SU-DHL-6 (cell line): ENCODE data around the gene ACOT11.

Experiments used
- H2AFZ ChIP-seq: fragments of 200-600 bp; sonication (generic); 2 replicates; pipeline ENCODE4 v1.6.1; 2014; ENCODE audit warnings: low read depth, mild to moderate bottlenecking, moderate library complexity, mixed read lengths, antibody characterized with exemption, low read length; ENCODE audit not compliant: severe bottlenecking
- H3F3A ChIP-seq: fragments of 200-600 bp; shearing (Covaris generic); 2 replicates; pipeline ENCODE4 v1.6.0; 2016; ENCODE audit warnings: antibody characterized with exemption, mild to moderate bottlenecking; ENCODE audit not compliant: insufficient read depth
- H3K27ac ChIP-seq: fragments of 200-600 bp; sonication (generic); 2 replicates; pipeline ENCODE4 v1.5.1; 2016; ENCODE audit warnings: low read depth, mild to moderate bottlenecking, low read length, moderate library complexity, mixed read lengths
- H3K27me3 ChIP-seq: fragments of 200-600 bp; sonication (generic), shearing (Covaris generic); 2 replicates; pipeline ENCODE4 v1.6.0; 2014; ENCODE audit warnings: mild to moderate bottlenecking, low read length
- H3K36me3 ChIP-seq: fragments of 200-600 bp; sonication (generic); 2 replicates; pipeline ENCODE4 v1.6.1; 2014; ENCODE audit warnings: mild to moderate bottlenecking, low read length, mixed read lengths
- H3K4me2 ChIP-seq: fragments of 300-600, 200-600 bp; shearing (Covaris generic), sonication (generic); 2 replicates; pipeline ENCODE4 v1.6.0; 2014; ENCODE audit warnings: low read length, low read depth, mild to moderate bottlenecking; ENCODE audit not compliant: poor library complexity, severe bottlenecking
- H3K4me3 ChIP-seq: fragments of 200-600 bp; sonication (generic); 2 replicates; pipeline ENCODE4 v1.5.1; 2014; ENCODE audit warnings: antibody characterized with exemption, low read length, mild to moderate bottlenecking, mixed read lengths; ENCODE audit not compliant: insufficient read depth, poor library complexity, severe bottlenecking
- H3K79me2 ChIP-seq: fragments of 200-600 bp; sonication (generic); 2 replicates; pipeline ENCODE4 v1.6.1; 2014; ENCODE audit warnings: mild to moderate bottlenecking, low read length, moderate library complexity; ENCODE audit not compliant: insufficient read depth
- H3K9ac ChIP-seq: fragments of 200-600 bp; sonication (generic); 2 replicates; pipeline ENCODE4 v1.7.0; 2014; ENCODE audit warnings: mild to moderate bottlenecking, low read length
- H3K9me2 ChIP-seq: fragments of 200-600 bp; sonication (generic); replicated peaks from 2 replicates; pipeline ENCODE4 v1.6.1; 2014; ENCODE audit warnings: low read length; ENCODE audit not compliant: insufficient read depth
- H3K9me3 ChIP-seq: fragments of 200-600 bp; sonication (generic); 2 replicates; pipeline ENCODE4 v1.6.1; 2014; ENCODE audit warnings: low read length, mixed read lengths; ENCODE audit not compliant: insufficient read depth
- H4K20me1 ChIP-seq: fragments of 200-600 bp; sonication (generic); 2 replicates; pipeline ENCODE4 v1.6.1; 2014; ENCODE audit warnings: low read depth, mild to moderate bottlenecking, antibody characterized with exemption, low read length, moderate library complexity, mixed read lengths
- EZH2phosphoT487 ChIP-seq: fragments of 200-600 bp; sonication (generic), shearing (Covaris generic); conservative IDR thresholded peaks from 2 replicates; pipeline ENCODE4 v1.6.1; 2018; ENCODE audit warnings: mild to moderate bottlenecking, antibody characterized with exemption, low read length, moderate library complexity, mixed read lengths
- TF ChIP-seq, protein P1 (sequence below): fragments of 200-600 bp; sonication (generic); IDR thresholded peaks from one replicate; pipeline ENCODE4 v1.5.1; 2017; ENCODE audit warnings: antibody characterized with exemption, mild to moderate bottlenecking, low read length, moderate library complexity; ENCODE audit not compliant: insufficient read depth, poor library complexity, severe bottlenecking

The ACOT11 gene

DNA sequence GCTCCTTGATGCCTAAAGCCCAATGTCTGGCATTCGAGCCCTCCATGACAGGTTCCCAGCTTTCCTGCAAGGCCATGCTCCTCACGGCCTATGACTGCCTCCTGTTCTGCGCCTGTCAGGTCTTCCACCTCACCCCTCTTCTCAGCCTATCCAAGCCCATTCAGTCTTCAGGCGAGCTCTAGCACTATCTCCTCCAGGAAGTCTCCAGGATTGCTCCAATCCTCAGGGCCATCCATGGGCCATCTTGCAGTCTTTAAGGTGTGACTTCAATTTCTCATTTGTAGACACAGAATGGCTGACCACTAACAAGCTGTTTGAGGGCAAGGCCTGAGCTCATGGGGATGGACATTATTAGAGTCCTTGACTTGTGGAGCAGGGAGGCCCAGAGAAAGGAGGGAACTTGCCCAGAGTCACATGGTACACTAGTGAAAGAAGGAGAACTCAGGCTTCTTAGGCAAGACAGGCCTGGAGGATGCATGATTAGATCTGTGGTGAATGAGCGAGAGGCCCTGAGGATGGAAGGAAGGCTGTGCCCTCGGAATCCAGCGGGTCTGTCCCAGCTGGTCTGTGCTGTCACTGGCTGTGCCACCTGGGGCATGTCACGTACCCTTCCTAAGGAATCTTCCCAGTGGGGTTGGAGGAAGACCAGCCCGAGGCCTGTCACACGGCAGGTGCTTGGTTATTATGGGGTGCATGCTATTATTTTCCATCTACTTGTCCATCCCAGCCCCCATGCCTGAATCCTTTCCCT, 1.2 kb upstream of the ACOT11 start:
- no peak for TF ChIP-seq EZH2phosphoT487
- TF ChIP-seq, protein P1, sequence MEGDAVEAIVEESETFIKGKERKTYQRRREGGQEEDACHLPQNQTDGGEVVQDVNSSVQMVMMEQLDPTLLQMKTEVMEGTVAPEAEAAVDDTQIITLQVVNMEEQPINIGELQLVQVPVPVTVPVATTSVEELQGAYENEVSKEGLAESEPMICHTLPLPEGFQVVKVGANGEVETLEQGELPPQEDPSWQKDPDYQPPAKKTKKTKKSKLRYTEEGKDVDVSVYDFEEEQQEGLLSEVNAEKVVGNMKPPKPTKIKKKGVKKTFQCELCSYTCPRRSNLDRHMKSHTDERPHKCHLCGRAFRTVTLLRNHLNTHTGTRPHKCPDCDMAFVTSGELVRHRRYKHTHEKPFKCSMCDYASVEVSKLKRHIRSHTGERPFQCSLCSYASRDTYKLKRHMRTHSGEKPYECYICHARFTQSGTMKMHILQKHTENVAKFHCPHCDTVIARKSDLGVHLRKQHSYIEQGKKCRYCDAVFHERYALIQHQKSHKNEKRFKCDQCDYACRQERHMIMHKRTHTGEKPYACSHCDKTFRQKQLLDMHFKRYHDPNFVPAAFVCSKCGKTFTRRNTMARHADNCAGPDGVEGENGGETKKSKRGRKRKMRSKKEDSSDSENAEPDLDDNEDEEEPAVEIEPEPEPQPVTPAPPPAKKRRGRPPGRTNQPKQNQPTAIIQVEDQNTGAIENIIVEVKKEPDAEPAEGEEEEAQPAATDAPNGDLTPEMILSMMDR, result no peak
- Histone ChIP-seq H3K27ac (no peak overlapping the region), H2AFZ (no peak overlapping the region)

DNA sequence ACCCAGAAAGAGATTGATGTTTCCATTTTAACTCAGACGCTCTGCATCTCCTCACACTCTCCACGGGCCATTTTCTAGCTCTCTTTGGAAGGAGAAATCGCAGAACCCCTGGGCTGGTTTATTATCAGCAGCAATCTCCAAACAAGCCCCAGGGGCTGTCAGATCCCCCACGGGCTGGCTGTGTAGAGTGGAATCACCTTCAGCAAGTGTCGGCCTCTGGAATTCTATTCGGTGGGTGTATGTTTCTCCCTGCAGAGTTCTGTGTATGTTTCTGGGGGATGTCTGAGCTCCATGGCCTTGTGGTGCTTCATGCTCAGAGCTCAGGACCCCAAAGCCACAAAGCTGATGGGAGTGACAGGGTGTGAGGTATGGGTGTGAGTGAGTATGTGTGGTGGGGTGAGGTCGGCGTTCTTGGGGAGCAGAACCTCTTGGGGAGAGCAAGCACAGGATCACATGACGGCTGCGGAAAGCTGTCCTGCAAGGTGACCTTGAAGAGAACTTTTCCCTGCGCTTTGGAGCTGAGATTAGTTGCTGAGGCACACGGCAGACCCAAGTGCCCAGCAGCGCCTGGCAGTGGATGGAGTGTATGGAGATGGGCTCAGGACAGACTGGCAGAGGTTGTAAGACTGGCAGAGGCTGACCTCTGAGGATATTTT, 489 bp downstream of the ACOT11 start:
- no peak overlapping the region for H3K4me3 ChIP-seq

More for the DNA sequence above, 1.2 kb upstream of the ACOT11 start:
- Histone ChIP-seq H3K9me2 (no peaks in the 10 kb centered on the region), H3F3A (no peaks in the 10 kb centered on the region), H3K4me2 (no peak overlapping the region), H3K4me3 (no peak overlapping the region), H3K27me3 (no peaks in the 10 kb centered on the region), H4K20me1 (no peaks in the 10 kb centered on the region), H3K36me3 (no peaks in the 10 kb centered on the region), H3K79me2 (no peaks in the 10 kb centered on the region), H3K9ac (no peak overlapping the region), H3K9me3 (no peaks in the 10 kb centered on the region)

DNA sequence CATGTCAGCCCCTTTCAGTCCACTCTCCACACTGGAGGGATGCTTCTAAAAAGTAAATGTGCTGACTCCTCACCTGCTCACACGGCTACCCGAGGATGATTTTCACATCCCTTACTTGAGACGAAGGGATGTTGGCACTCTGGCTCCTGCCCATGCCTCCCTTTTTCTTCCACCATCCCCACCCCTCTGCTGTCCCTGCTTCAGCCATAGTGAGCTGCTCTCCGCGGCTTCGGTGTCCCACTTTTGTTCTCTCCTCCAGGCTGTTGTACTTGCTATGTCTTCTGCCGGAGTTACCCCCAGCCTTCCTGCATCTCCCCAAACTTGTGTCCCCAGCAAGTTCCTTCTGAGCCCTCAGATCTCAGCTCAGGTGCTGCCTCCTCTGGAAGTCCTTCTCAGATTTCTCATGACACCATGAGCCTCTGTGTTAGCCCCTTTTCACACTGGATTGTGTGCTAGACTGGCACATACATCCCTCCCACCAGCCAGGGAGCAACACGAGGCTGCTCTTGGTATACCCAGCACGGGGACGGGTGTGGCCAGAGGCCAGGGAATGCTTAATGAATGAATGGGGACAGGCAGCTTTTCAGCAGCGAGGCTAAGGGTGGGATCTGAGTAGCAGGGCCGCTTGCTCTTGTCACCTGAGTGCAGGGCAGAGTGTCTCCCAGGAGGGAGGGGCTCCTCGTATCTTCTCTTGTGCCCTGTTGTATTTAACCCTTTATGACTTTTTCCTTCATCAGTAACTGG, 1.3 kb downstream of the ACOT11 start:
- Histone ChIP-seq H3F3A (no peaks in the 10 kb centered on the region), H3K4me3 (no peak overlapping the region), H2AFZ (no peak overlapping the region), H3K9me2 (no peaks in the 10 kb centered on the region), H4K20me1 (no peaks in the 10 kb centered on the region), H3K4me2 (no peak overlapping the region), H3K9ac (no peak overlapping the region), H3K27ac (no peak overlapping the region), H3K79me2 (no peaks in the 10 kb centered on the region), H3K27me3 (no peaks in the 10 kb centered on the region), H3K9me3 (no peaks in the 10 kb centered on the region), H3K36me3 (no peaks in the 10 kb centered on the region)
- TF ChIP-seq, protein P1, result no peak
- no peak for TF ChIP-seq EZH2phosphoT487

More for the DNA sequence above, 489 bp downstream of the ACOT11 start:
- Histone ChIP-seq H3F3A (no peaks in the 10 kb centered on the region), H4K20me1 (no peaks in the 10 kb centered on the region), H3K9ac (no peak overlapping the region), H2AFZ (no peak overlapping the region), H3K36me3 (no peaks in the 10 kb centered on the region), H3K27ac (no peak overlapping the region), H3K9me3 (no peaks in the 10 kb centered on the region), H3K79me2 (no peaks in the 10 kb centered on the region), H3K9me2 (no peaks in the 10 kb centered on the region), H3K4me2 (no peak overlapping the region), H3K27me3 (no peaks in the 10 kb centered on the region)
- TF ChIP-seq, protein P1, result no peak
- TF ChIP-seq EZH2phosphoT487, result no peak
